ENCODE measurements around the gene BMPR1A.

DNA sequence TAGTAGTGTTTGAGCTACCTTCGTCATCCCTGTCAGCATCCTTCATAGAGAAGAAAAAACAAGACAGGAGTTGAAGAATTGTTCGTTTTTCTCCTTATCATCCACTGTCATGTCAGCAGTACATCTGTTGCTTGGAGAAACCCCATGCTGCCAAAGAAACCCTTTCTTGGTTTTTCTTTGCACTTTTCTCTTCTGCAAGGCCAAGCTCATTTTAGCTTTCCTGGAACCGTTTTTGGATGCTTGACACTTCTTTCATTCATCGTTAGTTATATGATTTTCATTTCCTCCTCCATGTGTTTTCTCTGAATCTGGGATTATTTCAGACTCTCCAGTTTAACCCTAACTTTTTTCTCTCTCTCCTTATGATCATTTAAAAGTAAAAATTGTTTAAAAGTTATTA is 142.1 kb downstream of the BMPR1A start:
- TF ChIP-seq CTCF (IDR thresholded peaks at IDR 0.05) (no peak), POLR2A (IDR thresholded peaks at IDR 0.05) (no peak)

Data from body of pancreas (tissue), 4 donors.